Measurements from ENCODE around the gene GDA. TPM values are rescaled to one million over a fixed set of nuclear protein-coding genes. Genes with fewer than 3 reads are reported as not detected.

GDA gene
- total RNA-seq: not detected

DNA sequence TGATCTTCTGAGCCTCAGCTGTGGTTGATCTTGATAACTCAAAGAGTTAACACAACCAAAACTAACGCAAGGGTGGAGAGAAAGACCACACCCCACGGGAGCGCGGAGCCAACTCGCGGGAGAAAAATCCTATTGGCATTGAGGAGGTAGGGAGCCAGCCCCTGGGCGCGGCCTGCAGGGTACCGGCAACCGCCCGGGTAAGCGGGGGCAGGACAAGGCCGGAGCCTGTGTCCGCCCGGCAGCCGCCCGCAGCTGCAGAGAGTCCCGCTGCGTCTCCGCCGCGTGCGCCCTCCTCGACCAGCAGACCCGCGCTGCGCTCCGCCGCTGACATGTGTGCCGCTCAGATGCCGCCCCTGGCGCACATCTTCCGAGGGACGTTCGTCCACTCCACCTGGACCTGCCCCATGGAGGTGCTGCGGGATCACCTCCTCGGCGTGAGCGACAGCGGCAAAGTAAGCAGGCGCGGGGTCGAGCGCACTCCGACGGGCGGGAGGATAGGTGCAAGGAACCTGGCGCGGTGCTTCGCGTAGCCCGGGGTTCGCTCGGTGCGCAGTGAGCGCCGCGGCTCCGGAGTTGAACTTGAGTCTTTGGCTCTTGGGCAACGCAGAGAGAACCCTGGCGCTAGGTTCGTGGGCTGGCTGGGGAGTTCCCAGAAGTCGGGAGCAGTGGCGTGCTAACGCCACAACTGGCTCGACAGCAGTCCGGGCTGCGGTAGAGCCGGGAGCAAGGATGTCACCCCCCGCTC, at the start of gene GDA:
Gene GDA (plus strand): TSS at position 210 of the 745 bp plus-strand sequence. CDS start 120 bp downstream, at position 330.
- CTCF ChIA-PET: no interaction called here
- POLR2A ChIA-PET: no interaction called here

DNA sequence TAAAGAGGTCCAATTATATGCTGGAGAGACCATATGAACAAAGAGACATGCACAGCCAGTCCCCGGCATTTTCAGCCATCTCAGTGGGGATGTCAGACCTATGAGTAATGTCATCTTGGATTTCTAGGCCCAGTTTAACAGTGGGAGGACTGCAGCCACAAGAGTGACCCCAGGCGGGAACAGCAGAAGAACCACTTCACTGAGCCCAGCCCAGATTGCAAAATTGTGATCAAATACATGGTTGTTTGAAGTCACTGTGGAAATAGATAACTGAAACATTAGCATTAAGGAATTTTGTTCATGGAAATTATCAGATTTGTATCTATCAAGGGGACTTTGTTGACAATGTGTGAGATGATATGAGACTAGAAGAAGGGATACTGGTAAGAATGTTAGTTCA, 46.7 kb upstream of the GDA start:
- POLR2A ChIA-PET: no interaction called here
- CTCF ChIA-PET: interaction anchor here (0.7 kb wide), 1 partner anchor 755 kb away, joined by 5 read pairs; no protein-coding TSS in a partner anchor

DNA sequence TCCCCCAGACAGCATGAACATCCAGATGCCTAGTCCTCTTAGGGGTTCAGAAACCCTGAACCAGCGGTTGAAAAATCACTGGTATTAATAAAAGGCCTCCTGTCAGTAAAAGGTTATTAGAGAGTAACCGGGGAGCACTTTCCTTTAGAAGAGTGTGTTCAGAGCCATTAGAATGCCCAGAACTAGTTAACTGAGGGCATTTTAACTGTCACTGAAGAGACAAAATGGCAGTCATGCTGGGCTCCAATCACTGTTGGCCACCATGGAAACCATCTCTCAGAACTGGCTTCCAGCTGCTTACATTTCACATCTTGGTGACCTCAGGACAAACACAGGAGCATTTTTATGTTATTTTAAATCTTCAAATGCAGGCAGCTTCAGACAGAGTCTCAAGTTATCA, 36.2 kb upstream of the GDA start:
- POLR2A ChIA-PET: no interaction called here
- CTCF ChIA-PET: no interaction called here

GRCh38 chr9:72119853-72120252, 29.4 kb upstream of the GDA start:
- POLR2A ChIA-PET: no interaction called here
- CTCF ChIA-PET: no interaction called here

- ChIA-PET CTCF (no interaction called here), POLR2A (no interaction called here)
Measured at GRCh38 chr9:72124947-72125346, 24.3 kb upstream of the GDA start.

GRCh38 chr9:72127753-72128152, 21.5 kb upstream of the GDA start:
- ChIA-PET CTCF (no interaction called here), POLR2A (no interaction called here)

GRCh38 chr9:72128526-72128925, 20.7 kb upstream of the GDA start:
- CTCF ChIA-PET: no interaction called here
- POLR2A ChIA-PET: no interaction called here

DNA sequence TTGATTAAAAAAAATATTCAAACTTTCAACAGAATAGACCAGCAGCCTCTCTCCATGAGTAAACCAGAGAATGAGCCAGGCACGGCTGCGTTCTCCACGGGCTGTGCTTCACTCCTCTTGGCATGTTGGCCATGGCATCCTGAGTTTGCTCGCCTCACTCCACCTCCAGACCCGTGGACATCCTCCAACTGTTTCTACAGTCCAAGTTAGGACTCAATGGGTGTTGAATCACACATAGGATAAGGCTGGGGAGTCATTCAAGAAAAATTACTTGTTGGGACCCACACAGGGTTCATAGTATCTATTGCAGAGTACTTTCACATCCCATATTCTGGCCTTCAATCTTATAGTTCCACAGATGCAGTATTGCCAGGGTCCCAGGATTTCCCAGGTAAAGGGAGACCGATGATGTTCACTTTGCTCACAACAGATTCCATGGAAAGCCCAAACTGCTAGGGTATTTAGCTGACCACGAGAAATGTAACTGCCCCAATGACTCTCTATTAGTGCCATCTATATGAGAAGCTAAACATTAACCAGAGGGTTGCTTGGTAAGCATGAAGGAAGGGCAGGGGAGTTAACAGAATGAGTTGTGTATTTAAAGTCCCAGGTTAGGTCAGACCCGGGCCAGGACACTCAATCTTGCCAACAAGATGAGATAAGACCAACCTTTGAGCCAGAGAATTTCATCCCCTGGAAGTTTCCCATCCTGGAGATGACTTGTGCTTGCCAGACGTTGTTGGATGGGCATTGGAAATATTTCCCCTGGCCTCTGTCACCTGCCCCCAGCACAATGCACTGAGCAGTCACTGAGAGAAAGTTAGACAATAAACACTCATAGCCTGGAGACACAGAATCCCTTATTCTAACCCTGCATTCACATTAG, 19.7 kb upstream of the GDA start:
- CTCF ChIA-PET: no interaction called here
- POLR2A ChIA-PET: no interaction called here

DNA sequence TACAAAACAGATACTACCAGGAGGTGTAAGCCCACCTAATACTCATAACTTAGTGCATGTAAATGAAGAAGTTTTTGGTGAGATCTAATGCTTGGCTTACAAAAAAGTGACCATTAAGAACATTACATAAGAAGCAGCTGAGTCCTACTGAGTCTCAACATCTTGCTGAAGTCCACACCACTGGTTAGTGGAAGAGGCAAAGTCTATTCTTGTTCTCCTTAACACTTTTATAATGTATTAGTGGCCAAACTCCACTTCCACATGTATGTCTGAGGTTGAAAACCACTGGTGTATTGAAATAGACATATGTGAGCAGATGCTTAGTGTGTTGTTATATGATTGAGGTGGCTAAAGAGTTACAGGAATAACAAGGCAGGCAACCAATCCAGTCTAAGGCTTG, 18.9 kb upstream of the GDA start:
- CTCF ChIA-PET: no interaction called here
- POLR2A ChIA-PET: no interaction called here

- POLR2A ChIA-PET: no interaction called here
- CTCF ChIA-PET: no interaction called here
Measured at GRCh38 chr9:72131206-72131605, 18.0 kb upstream of the GDA start.

GRCh38 chr9:72132052-72132451, 17.2 kb upstream of the GDA start:
- POLR2A ChIA-PET: no interaction called here
- CTCF ChIA-PET: no interaction called here

GRCh38 chr9:72133365-72134035, 15.7 kb upstream of the GDA start:
- ChIA-PET POLR2A (no interaction called here), CTCF (no interaction called here)

GRCh38 chr9:72134801-72135200, 14.4 kb upstream of the GDA start:
- ChIA-PET CTCF (no interaction called here), POLR2A (no interaction called here)

DNA sequence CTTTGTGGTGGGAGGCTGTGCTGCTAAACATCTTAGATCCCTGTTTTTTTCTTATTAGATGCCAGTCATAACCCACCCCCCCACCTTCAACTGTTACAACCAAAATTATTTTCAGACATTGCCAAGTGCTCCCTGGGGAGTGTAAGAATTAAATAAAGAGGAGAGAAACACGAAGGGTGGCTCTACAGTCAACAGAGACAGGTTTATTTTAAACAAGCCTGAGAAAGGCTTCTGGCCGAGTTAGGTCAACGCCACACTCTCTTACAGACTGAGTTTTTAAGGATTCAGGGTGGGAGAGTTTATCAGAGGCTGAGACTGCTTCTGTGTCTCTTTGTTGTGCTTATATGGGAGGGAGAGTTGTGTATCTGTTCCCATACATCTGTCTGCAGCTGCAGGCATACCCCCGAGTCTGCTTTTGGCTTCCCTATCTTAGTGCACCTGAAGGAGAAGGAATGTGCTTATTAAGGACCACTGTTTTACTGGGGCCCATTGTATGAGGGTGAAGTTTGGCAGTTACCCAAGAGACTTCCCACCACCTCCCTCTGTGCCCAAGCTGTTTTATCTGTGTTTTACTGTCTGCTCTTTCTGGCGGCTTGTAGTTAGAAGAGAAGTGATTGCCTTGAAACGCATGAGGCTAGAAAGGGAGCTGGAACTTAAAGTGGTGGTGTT, 11.4 kb upstream of the GDA start:
- ChIA-PET CTCF (no interaction called here), POLR2A (no interaction called here)

- POLR2A ChIA-PET: no interaction called here
- CTCF ChIA-PET: no interaction called here
Measured at GRCh38 chr9:72139226-72139625, 10.0 kb upstream of the GDA start.

GRCh38 chr9:72140586-72140985, 8.7 kb upstream of the GDA start:
- POLR2A ChIA-PET: no interaction called here
- CTCF ChIA-PET: interaction anchor here (0.5 kb wide), 1 partner anchor 79 kb away, joined by 3 read pairs; no protein-coding TSS in a partner anchor

GRCh38 chr9:72141484-72141883, 7.8 kb upstream of the GDA start:
- CTCF ChIA-PET: no interaction called here
- POLR2A ChIA-PET: no interaction called here

DNA sequence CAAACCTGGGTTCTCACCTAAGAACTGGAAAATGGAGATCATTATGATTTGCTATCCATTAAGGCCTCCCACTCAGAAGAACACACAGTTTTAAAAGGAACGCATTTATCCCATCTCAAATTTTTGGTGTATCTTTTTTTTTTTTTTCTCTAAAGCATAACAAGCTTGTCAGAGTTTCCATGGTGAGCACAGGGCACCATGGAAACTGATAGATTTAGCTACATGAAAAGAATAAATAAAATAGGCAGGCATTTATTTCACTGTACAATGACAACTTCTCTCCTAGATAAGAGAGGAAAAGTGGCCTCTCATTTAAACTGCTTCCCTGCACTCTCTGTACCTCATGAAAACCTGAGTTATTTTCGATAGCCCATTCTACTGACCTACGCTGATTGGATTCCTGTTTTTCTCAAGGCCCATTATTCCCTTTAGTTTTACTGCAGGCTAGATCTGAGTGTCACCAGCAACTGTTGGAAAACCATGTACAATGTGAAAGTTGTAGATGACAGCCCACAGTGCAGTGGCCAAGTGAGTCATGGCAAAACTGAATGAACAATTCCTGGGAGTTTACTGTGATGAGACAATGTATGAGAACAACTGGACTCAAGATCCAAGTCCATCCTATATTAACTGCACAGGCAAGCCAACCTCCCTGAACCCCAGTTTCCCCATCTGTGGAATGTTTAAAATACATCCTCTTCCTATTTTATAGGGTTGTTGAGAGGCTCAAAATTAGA, 4.3 kb upstream of the GDA start:
- POLR2A ChIA-PET: no interaction called here
- CTCF ChIA-PET: no interaction called here

DNA sequence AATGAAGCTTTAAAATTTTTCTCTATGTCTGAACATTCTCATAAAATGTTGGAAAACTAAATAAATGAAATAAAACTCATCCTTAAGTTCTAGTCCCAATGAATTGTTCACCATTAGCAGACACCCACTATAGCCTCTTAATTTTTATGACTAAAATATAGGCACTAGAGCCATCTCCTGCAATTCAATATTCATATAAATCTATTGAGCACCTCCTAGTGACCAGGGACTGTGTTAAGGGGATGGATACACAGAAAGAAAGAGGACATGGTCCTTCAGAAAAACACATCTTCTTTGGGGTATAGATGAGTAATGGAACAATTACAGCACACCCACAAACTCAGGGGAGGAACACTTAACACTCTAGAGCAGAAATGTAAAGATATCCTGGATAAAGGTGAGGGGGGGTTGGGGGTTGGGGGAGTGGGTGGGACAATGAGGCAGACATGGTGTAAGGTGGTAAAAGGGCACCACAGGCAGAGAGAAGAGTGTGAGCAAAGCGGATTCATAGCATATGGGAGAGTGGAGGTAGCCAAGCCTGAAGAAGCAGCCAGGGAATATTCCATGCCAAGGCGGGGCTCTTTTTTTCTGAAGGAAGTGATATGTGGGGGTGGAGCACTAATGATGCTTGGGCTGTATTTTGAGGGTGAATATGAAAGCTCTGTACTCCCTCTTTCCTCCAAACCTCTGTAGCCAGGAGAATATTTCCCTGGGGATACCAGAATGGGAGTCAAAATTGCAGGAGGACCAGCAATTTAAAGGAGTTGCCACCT, 3.3 kb upstream of the GDA start:
- ChIA-PET CTCF (no interaction called here), POLR2A (no interaction called here)

Data from activated CD8-positive, alpha-beta memory T cell treated with anti-CD3 and anti-CD28 coated beads for 36 hours (primary cell).